Ovary (tissue), 9 donors: ENCODE data around the gene CATSPER4. TPM values are rescaled to one million over a fixed set of nuclear protein-coding genes. Genes with fewer than 3 reads are reported as not detected.

Experiments
- DNase-seq, 5 donors: peaks; one replicate each; pipeline ENCODE4 v3.0.0-alpha.2; 2019 to 2020
- H3K27ac ChIP-seq, 2 donors: fragments of 200-600 bp; one replicate each; pipeline versions ENCODE4 v1.5.1 to v1.8.0; 2019 to 2022
- H3K27me3 ChIP-seq: fragments of 200-600 bp; one replicate; pipeline ENCODE4 v1.8.0; 2022
- H3K36me3 ChIP-seq: fragments of 200-600 bp; sonication (generic); one replicate; pipeline ENCODE4 v1.5.1; 2019
- H3K4me1 ChIP-seq: one replicate; pipeline ENCODE4 v1.8.1; 2013; ENCODE audit warnings: mild to moderate bottlenecking, moderate library complexity; ENCODE audit not compliant: insufficient read depth
- H3K4me3 ChIP-seq: fragments of 200-600 bp; sonication (generic); one replicate; pipeline ENCODE4 v1.5.1; 2017
- H3K9me3 ChIP-seq, 2 donors: fragments of 200-600 bp in 1 of 2; sonication (generic) in 1 of 2; one replicate each; pipeline versions ENCODE4 v1.5.1 to v1.8.1; 2013 to 2019; ENCODE audit warnings: mild to moderate bottlenecking in 1 of 2, moderate library complexity in 1 of 2
- CTCF ChIP-seq, 3 donors: fragments of 450-650 bp in 2 of 3; fragments of 200-600 bp in 1 of 3; IDR thresholded peaks; one replicate each; pipeline versions ENCODE4 v1.5.1 to v1.8.0; 2016 to 2022; ENCODE audit warnings: antibody characterized with exemption in 3 of 3, mild to moderate bottlenecking in 1 of 3
- EP300 ChIP-seq: sonication (generic); formaldehyde crosslinking; IDR thresholded peaks from one replicate; pipeline ENCODE4 v1.6.1; 2017; ENCODE audit warnings: antibody characterized with exemption
- POLR2A ChIP-seq: fragments of 450-650 bp; IDR thresholded peaks from one replicate; pipeline ENCODE4 v1.6.1; 2017; ENCODE audit warnings: antibody characterized with exemption, mild to moderate bottlenecking, moderate library complexity
- WGBS, 3 donors: extraction: QIAGEN DNeasy Blood & Tissue Kit in 1 of 3; methylation state at CpG; one replicate each; pipeline versions ENCODE4 v1.1.5 to v1.1.7; 2013 to 2017; 5-methylcytosine and 5-hydroxymethylcytosine counted together
- intact Hi-C, 4 donors: fragments of 100-400 bp; cut with DNase I; formaldehyde crosslinking; loops; one replicate each; pipeline versions ENCODE4 v1.11.0 to v1.15.1; 2022 to 2023
- polyA plus RNA-seq, 2 donors: library from polyadenylated mRNA; stranded (reverse); fragments of 200-250 nt in 1 of 2; fragments of 350-450 nt in 1 of 2; fragmentation: Illumina TruSeq in 1 of 2; extraction: RNeasy Lipid Tissue Mini Kit (QIAGEN cat#74804) in 1 of 2; gene quantifications; one replicate each; pipeline ENCODE4 v1.2.3, GENCODE V29; 2013 to 2014
- total RNA-seq, 7 donors: library from RNA; depleted of rRNA in 2 of 7; stranded (reverse); fragments of >200 nt in 2 of 7; fragmentation: NEBNext Ultra II Directional in 3 of 7; extraction: Animal tissue kit (Norgen Biotek cat#: 25700) in 3 of 7; gene quantifications; one replicate each; pipeline versions ENCODE4 v1.1.0 to v1.2.4, GENCODE V29; 2016 to 2023
- donor health status: DM: no; HTN: no; CAD: no; lungs with moderate emphysema.
- donor health status: DM: no; HTN: no; CAD: no.
- donor health status: Bipolar disorder and iron deficiency.
- donor health status: DM: yes; HTN: yes; CAD: no.
- donor health status: DM: no; HTN: no; CAD: no.
- donor health status: DM: yes; HTN: yes; CAD: no.

CATSPER4 gene
- total and polyA plus RNA-seq, 9 donors = not detected

- H3K27me3 ChIP-seq = no peaks in the 10 kb centered on the region
- TF ChIP-seq CTCF (IDR thresholded peaks at IDR 0.05) = no peak
- no peak for TF ChIP-seq POLR2A
- TF ChIP-seq EP300 = no peak
- H3K4me3 ChIP-seq = peak within 1 kb of the TSS; percentile 91
- H3K4me1 ChIP-seq = peaks cover 12% of the 10 kb centered on the region
- no peaks in the 10 kb centered on the region for H3K36me3 ChIP-seq
- peak within 1 kb of the TSS; percentile 43 to 76 for H3K27ac ChIP-seq
- peak in 4 of 5 donors; percentile 47 to 63 (median 52) for DNase-seq
- no peaks in the 10 kb centered on the region for H3K9me3 ChIP-seq
- intact Hi-C loops = loop anchor here in 1 of 4 donors (5.0 kb wide), 1 partner anchor 64 kb away; the partner anchor contains the start of gene CEP85
- 54 to 68% (median 57%) methylated on average over 5 of the region's 5 CpGs for WGBS, 3 donors
These were observed 21.8 kb upstream of the CATSPER4 start, which contains the start of gene C1orf232 for GRCh38 chr1:26168410-26169197. TSS of gene C1orf232 (minus strand) at chr1:26168963. CDS start at chr1:26168499, 464 bp downstream.

- no peaks in the 10 kb centered on the region for H3K36me3 ChIP-seq
- H3K4me1 ChIP-seq = peaks cover 9% of the 10 kb centered on the region
- no peaks in the 10 kb centered on the region for H3K27me3 ChIP-seq
- TF ChIP-seq POLR2A = no peak
- no peak for TF ChIP-seq EP300
- TF ChIP-seq CTCF (IDR thresholded peaks at IDR 0.05) = no peak
- DNase-seq = no peak
- WGBS, 3 donors = 29 to 38% (median 31%) methylated on average over 4 of the region's 4 CpGs
- H3K9me3 ChIP-seq = no peaks in the 10 kb centered on the region
- peak overlapping the region; percentile 91 for H3K4me3 ChIP-seq
- intact Hi-C loops = loop anchor here in 1 of 4 donors (5.0 kb wide), 1 partner anchor 63 kb away; the partner anchor contains the start of gene CEP85
- peak overlapping the region; percentile 43 to 76 for H3K27ac ChIP-seq
These were observed 21.2 kb upstream of the CATSPER4 start for GRCh38 chr1:26169198-26169554.

- H3K36me3 ChIP-seq = no peaks in the 10 kb centered on the region
- H3K4me1 ChIP-seq = peaks cover 6% of the 10 kb centered on the region
- no peaks in the 10 kb centered on the region for H3K27me3 ChIP-seq
- no peaks in the 10 kb centered on the region for H3K9me3 ChIP-seq
- intact Hi-C loops = loop anchor here in 1 of 4 donors (5.0 kb wide), 1 partner anchor 62 kb away; the partner anchor contains the start of gene CEP85
- H3K4me3 ChIP-seq = peak within 1 kb of the TSS; percentile 91
- 1 to 2% (median 1%) methylated on average over 62 to 76 of the region's 76 CpGs for WGBS, 3 donors
- peak; percentile 57 for TF ChIP-seq EP300
- peak; percentile 88 to 99 (median 98) for TF ChIP-seq CTCF (IDR thresholded peaks at IDR 0.05)
- peak; percentile 78 for TF ChIP-seq POLR2A
- peak; percentile 93 to 96 (median 95) for DNase-seq
- H3K27ac ChIP-seq = peak within 1 kb of the TSS; percentile 43 to 76
These were observed 20.5 kb upstream of the CATSPER4 start, which contains the start of gene ZNF593 for GRCh38 chr1:26169669-26170471. TSS of gene ZNF593 (plus strand) at chr1:26169908. CDS start at chr1:26169984, 76 bp downstream.

GRCh38 chr1:26170472-26170821 is 20.0 kb upstream of the CATSPER4 start:
- peak overlapping the region in 1 of 2 donors; percentile 76 for H3K27ac ChIP-seq
- WGBS, 3 donors = 57 to 65% (median 62%) methylated on average over 9 of the region's 9 CpGs
- TF ChIP-seq CTCF (IDR thresholded peaks at IDR 0.05) (no peak), POLR2A (no peak), EP300 (no peak)

More at GRCh38 chr1:26170472-26170821, 20.0 kb upstream of the CATSPER4 start:
- peak overlapping the region; percentile 91 for H3K4me3 ChIP-seq
- intact Hi-C loops = no loop called here
- no peak for DNase-seq
- H3K27me3 ChIP-seq = no peaks in the 10 kb centered on the region
- H3K9me3 ChIP-seq = no peaks in the 10 kb centered on the region
- no peaks in the 10 kb centered on the region for H3K36me3 ChIP-seq
- peaks cover 6% of the 10 kb centered on the region for H3K4me1 ChIP-seq
